HL-60 (cell line): ENCODE data around the gene HRH3.

Source experiments
- GABPA ChIP-seq: IDR thresholded peaks from 2 replicates; pipeline ENCODE4 v1.6.1; 2012; ENCODE audit warnings: low read depth
- POLR2AphosphoS5 ChIP-seq: IDR thresholded peaks from 2 replicates; pipeline ENCODE4 v1.6.1; 2012; ENCODE audit warnings: low read depth
- REST ChIP-seq: IDR thresholded peaks from 2 replicates; pipeline ENCODE4 v1.6.1; 2012; ENCODE audit warnings: low read depth; ENCODE audit not compliant: insufficient replicate concordance
- TF ChIP-seq, protein P1 (sequence below): IDR thresholded peaks from one replicate; pipeline ENCODE4 v1.5.1; 2011; ENCODE audit warnings: low read length, control low read depth, inconsistent platforms; ENCODE audit not compliant: insufficient read depth

- TF ChIP-seq, protein P1, sequence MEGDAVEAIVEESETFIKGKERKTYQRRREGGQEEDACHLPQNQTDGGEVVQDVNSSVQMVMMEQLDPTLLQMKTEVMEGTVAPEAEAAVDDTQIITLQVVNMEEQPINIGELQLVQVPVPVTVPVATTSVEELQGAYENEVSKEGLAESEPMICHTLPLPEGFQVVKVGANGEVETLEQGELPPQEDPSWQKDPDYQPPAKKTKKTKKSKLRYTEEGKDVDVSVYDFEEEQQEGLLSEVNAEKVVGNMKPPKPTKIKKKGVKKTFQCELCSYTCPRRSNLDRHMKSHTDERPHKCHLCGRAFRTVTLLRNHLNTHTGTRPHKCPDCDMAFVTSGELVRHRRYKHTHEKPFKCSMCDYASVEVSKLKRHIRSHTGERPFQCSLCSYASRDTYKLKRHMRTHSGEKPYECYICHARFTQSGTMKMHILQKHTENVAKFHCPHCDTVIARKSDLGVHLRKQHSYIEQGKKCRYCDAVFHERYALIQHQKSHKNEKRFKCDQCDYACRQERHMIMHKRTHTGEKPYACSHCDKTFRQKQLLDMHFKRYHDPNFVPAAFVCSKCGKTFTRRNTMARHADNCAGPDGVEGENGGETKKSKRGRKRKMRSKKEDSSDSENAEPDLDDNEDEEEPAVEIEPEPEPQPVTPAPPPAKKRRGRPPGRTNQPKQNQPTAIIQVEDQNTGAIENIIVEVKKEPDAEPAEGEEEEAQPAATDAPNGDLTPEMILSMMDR, result no peak
- TF ChIP-seq POLR2AphosphoS5 (no peak), GABPA (no peak), REST (no peak)
Measured at GRCh38 chr20:62219101-62219991, 732 bp downstream of the HRH3 start.
